A673 (cell line): ENCODE measurements around the gene HAT1.

Experiments
- CTCF ChIP-seq: fragments of 300-800, 200-600 bp; sonication (generic); conservative IDR thresholded peaks from 2 replicates; pipeline ENCODE4 v1.5.1; 2017; ENCODE audit warnings: low read depth, mild to moderate bottlenecking, antibody characterized with exemption, low read length, moderate library complexity, mixed read lengths
- EZH2 ChIP-seq: fragments of 200-600 bp; sonication (generic); IDR thresholded peaks from 2 replicates; pipeline ENCODE4 v1.6.1; 2017; ENCODE audit warnings: borderline replicate concordance, low read depth, mild to moderate bottlenecking, mixed read lengths, antibody characterized with exemption, low read length; ENCODE audit not compliant: poor library complexity, severe bottlenecking

- no peak for TF ChIP-seq CTCF
- TF ChIP-seq EZH2 = no peak
Observed at GRCh38 chr2:171966235-171966634, 44.0 kb downstream of the HAT1 start.
